HFFc6 (cell line): ENCODE data around the gene PADI1. TPM values are rescaled to one million over a fixed set of nuclear protein-coding genes. Genes with fewer than 3 reads are reported as not detected.

Experiments used
- DNase-seq: peaks from one replicate; pipeline ENCODE4 v3.0.0-alpha.2; 2018
- H3K27ac Mint-ChIP-seq: 2 replicates; pipeline ENCODE4 v1.8.0; 2020; ENCODE audit warnings: mild to moderate bottlenecking, mixed read lengths
- H3K27me3 Mint-ChIP-seq: 2 replicates; pipeline ENCODE4 v1.8.0; 2021; ENCODE audit warnings: mild to moderate bottlenecking, moderate library complexity, mixed read lengths; ENCODE audit not compliant: insufficient read depth
- H3K36me3 Mint-ChIP-seq: 2 replicates; pipeline ENCODE4 v1.8.0; 2021; ENCODE audit warnings: low read depth, mixed read lengths
- H3K4me1 Mint-ChIP-seq: 2 replicates; pipeline ENCODE4 v1.8.0; 2020; ENCODE audit warnings: low read depth, mixed read lengths
- H3K4me3 Mint-ChIP-seq: 2 replicates; pipeline ENCODE4 v1.8.0; 2020; ENCODE audit warnings: mild to moderate bottlenecking, moderate library complexity, mixed read lengths
- H3K9me3 Mint-ChIP-seq: 2 replicates; pipeline ENCODE4 v1.8.0; 2020; ENCODE audit warnings: mild to moderate bottlenecking, mixed read lengths
- CTCF ChIP-seq: fragments of 200-600 bp; sonication (generic); IDR thresholded peaks from 2 replicates; pipeline ENCODE4 v1.5.0; 2021; ENCODE audit warnings: antibody characterized with exemption, mild to moderate bottlenecking
- total RNA-seq, 6 experiments: library from RNA; stranded (reverse); fragmentation: NEBNext Ultra II Directional; extraction: Animal tissue kit (Norgen Biotek cat#: 25700); gene quantifications; 2 replicates in 1 of 6; 3 replicates in 5 of 6; pipeline ENCODE4 v1.2.3, GENCODE V29; 2021

The PADI1 gene
- total RNA-seq, 6 experiments from 2014 or later: 0.11 to 0.95 (median 0.22) TPM; not detected in 1

- Mint-ChIP-seq H3K4me1 (peaks cover 29% of the 10 kb centered on the region), H3K4me3 (no peak overlapping the region), H3K27ac (no peak overlapping the region), H3K36me3 (no peaks in the 10 kb centered on the region), H3K27me3 (peaks cover 2% of the 10 kb centered on the region), H3K9me3 (no peaks in the 10 kb centered on the region)
- DNase-seq: no peak
- TF ChIP-seq CTCF: no peak
Measured at GRCh38 chr1:17214876-17215544, 10.1 kb downstream of the PADI1 start.

- no peaks in the 10 kb centered on the region for H3K9me3 Mint-ChIP-seq
- peaks cover 29% of the 10 kb centered on the region for H3K4me1 Mint-ChIP-seq
- DNase-seq: peak; percentile 26
- H3K4me3 Mint-ChIP-seq: no peak overlapping the region
- no peak for TF ChIP-seq CTCF
- H3K27me3 Mint-ChIP-seq: peaks cover 2% of the 10 kb centered on the region
- H3K36me3 Mint-ChIP-seq: no peaks in the 10 kb centered on the region
- H3K27ac Mint-ChIP-seq: no peak overlapping the region
Measured at GRCh38 chr1:17215545-17215890, 10.6 kb downstream of the PADI1 start.

GRCh38 chr1:17216078-17216477 is 11.2 kb downstream of the PADI1 start:
- Mint-ChIP-seq H3K4me1 (peaks cover 29% of the 10 kb centered on the region), H3K27ac (no peak overlapping the region), H3K36me3 (no peaks in the 10 kb centered on the region), H3K27me3 (peaks cover 2% of the 10 kb centered on the region), H3K4me3 (no peak overlapping the region), H3K9me3 (no peaks in the 10 kb centered on the region)
- no peak for TF ChIP-seq CTCF
- DNase-seq: no peak

- Mint-ChIP-seq H3K9me3 (no peaks in the 10 kb centered on the region), H3K27ac (no peak overlapping the region), H3K4me3 (no peak overlapping the region), H3K36me3 (no peaks in the 10 kb centered on the region), H3K4me1 (peaks cover 23% of the 10 kb centered on the region), H3K27me3 (peaks cover 2% of the 10 kb centered on the region)
- no peak for DNase-seq
- TF ChIP-seq CTCF: no peak
Measured at GRCh38 chr1:17217607-17218006, 12.7 kb downstream of the PADI1 start.

GRCh38 chr1:17218939-17219338 is 14.0 kb downstream of the PADI1 start:
- H3K4me3 Mint-ChIP-seq: no peak overlapping the region
- no peaks in the 10 kb centered on the region for H3K9me3 Mint-ChIP-seq
- no peak for DNase-seq
- peaks cover 3% of the 10 kb centered on the region for H3K27me3 Mint-ChIP-seq
- peaks cover 12% of the 10 kb centered on the region for H3K4me1 Mint-ChIP-seq
- no peak overlapping the region for H3K27ac Mint-ChIP-seq
- H3K36me3 Mint-ChIP-seq: no peaks in the 10 kb centered on the region
- no peak for TF ChIP-seq CTCF
